DND-41 (cell line): Measurements from ENCODE around the gene PCDHA4.
"Not testable (repeated sequence)": the region's sequence is repeated elsewhere in the genome, so short reads cannot be mapped to it uniquely, and the experiment has no call there.

Experiments used
- ATAC-seq: fragments of 200-7000 bp; cut with Tn5 transposase; 3 replicates; pipeline ENCODE4 v1.9.1; 2021; ENCODE audit warnings: low read depth; ENCODE audit not compliant: insufficient read depth
- DNase-seq: peaks from one replicate; pipeline ENCODE4 v3.0.0-alpha.2; 2020
- H2AFZ ChIP-seq: 2 replicates; pipeline ENCODE4 v1.6.0; 2012; ENCODE audit warnings: low read depth, low read length
- H3K27ac ChIP-seq: 2 replicates; pipeline ENCODE4 v1.5.1; 2012; ENCODE audit warnings: low read length, inconsistent platforms
- H3K27me3 ChIP-seq: fragments of 200-600 bp; sonication (generic); 2 replicates; pipeline ENCODE4 v1.6.0; 2012; ENCODE audit warnings: low read length, mild to moderate bottlenecking, inconsistent platforms; ENCODE audit not compliant: insufficient read depth, poor library complexity
- H3K36me3 ChIP-seq: 2 replicates; pipeline ENCODE4 v1.5.1; 2012; ENCODE audit warnings: low read length, inconsistent platforms; ENCODE audit not compliant: insufficient read depth
- H3K4me1 ChIP-seq: 2 replicates; pipeline ENCODE4 v1.5.1; 2012; ENCODE audit warnings: mild to moderate bottlenecking, low read length; ENCODE audit not compliant: insufficient read depth
- H3K4me2 ChIP-seq: 2 replicates; pipeline ENCODE4 v1.6.0; 2012; ENCODE audit warnings: mild to moderate bottlenecking, moderate library complexity, low read length, inconsistent platforms; ENCODE audit not compliant: insufficient read depth
- H3K4me3 ChIP-seq, 2 experiments: fragments of 200-600 bp in 1 of 2; shearing (Covaris generic) in 1 of 2; 2 replicates each; pipeline ENCODE4 v1.5.1; 2012 to 2016; ENCODE audit warnings: inconsistent platforms in 2 of 2, low read length in 2 of 2, mild to moderate bottlenecking in 2 of 2, low read depth in 1 of 2, moderate library complexity in 1 of 2
- H3K79me2 ChIP-seq: 2 replicates; pipeline ENCODE4 v1.6.0; 2012; ENCODE audit warnings: low read length, inconsistent platforms; ENCODE audit not compliant: insufficient read depth
- H3K9ac ChIP-seq: 2 replicates; pipeline ENCODE4 v1.6.0; 2012; ENCODE audit warnings: low read depth, mild to moderate bottlenecking, inconsistent platforms, low read length, moderate library complexity
- H3K9me3 ChIP-seq: 2 replicates; pipeline ENCODE4 v1.5.1; 2012; ENCODE audit warnings: low read length, moderate library complexity, mild to moderate bottlenecking, inconsistent platforms; ENCODE audit not compliant: insufficient read depth, severe bottlenecking
- H4K20me1 ChIP-seq: 2 replicates; pipeline ENCODE4 v1.6.0; 2012; ENCODE audit warnings: low read length; ENCODE audit not compliant: insufficient read depth
- EZH2 ChIP-seq: IDR thresholded peaks from 3 replicates; pipeline ENCODE4 v1.6.1; 2012; ENCODE audit warnings: borderline replicate concordance, low read depth, mild to moderate bottlenecking, moderate library complexity, low read length, inconsistent platforms; ENCODE audit not compliant: severe bottlenecking
- TF ChIP-seq, protein P1 (sequence below): IDR thresholded peaks from 2 replicates; pipeline ENCODE4 v1.5.1; 2012; ENCODE audit warnings: borderline replicate concordance, low read length, moderate library complexity, mild to moderate bottlenecking; ENCODE audit not compliant: poor library complexity, severe bottlenecking; ENCODE audit errors: extremely low read depth

Gene PCDHA4

DNA sequence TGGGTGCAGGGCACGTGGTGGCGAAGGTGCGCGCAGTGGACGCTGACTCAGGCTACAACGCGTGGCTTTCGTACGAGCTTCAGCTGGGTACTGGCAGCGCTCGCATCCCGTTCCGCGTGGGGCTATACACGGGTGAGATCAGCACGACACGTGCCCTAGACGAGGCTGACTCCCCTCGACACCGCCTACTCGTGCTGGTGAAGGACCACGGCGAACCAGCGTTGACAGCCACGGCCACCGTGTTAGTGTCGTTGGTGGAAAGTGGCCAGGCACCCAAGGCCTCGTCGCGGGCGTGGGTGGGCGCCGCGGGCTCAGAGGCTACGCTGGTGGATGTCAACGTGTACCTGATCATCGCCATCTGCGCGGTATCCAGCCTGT, 10.2 kb upstream of the PCDHA4 start:
- Histone ChIP-seq H3K9me3 (no peaks in the 10 kb centered on the region), H3K36me3 (no peaks in the 10 kb centered on the region), H3K4me3 (no peak overlapping the region), H3K79me2 (no peaks in the 10 kb centered on the region), H3K9ac (no peak overlapping the region), H3K4me2 (no peak overlapping the region), H3K27ac (no peak overlapping the region), H3K27me3 (peaks cover 3% of the 10 kb centered on the region), H2AFZ (no peak overlapping the region), H4K20me1 (no peaks in the 10 kb centered on the region), H3K4me1 (no peaks in the 10 kb centered on the region)
- ATAC-seq: no peak
- DNase-seq: no peak
- TF ChIP-seq, protein P1, sequence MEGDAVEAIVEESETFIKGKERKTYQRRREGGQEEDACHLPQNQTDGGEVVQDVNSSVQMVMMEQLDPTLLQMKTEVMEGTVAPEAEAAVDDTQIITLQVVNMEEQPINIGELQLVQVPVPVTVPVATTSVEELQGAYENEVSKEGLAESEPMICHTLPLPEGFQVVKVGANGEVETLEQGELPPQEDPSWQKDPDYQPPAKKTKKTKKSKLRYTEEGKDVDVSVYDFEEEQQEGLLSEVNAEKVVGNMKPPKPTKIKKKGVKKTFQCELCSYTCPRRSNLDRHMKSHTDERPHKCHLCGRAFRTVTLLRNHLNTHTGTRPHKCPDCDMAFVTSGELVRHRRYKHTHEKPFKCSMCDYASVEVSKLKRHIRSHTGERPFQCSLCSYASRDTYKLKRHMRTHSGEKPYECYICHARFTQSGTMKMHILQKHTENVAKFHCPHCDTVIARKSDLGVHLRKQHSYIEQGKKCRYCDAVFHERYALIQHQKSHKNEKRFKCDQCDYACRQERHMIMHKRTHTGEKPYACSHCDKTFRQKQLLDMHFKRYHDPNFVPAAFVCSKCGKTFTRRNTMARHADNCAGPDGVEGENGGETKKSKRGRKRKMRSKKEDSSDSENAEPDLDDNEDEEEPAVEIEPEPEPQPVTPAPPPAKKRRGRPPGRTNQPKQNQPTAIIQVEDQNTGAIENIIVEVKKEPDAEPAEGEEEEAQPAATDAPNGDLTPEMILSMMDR: no peak
- no peak for TF ChIP-seq EZH2

- no peaks in the 10 kb centered on the region for H3K79me2 ChIP-seq
- no peaks in the 10 kb centered on the region for H3K9me3 ChIP-seq
- no peak within 1 kb of the TSS for H3K9ac ChIP-seq
- H3K27me3 ChIP-seq: no peaks in the 10 kb centered on the region
- ATAC-seq (no peak), DNase-seq (no peak)
- H2AFZ ChIP-seq: no peak within 1 kb of the TSS
- H3K4me1 ChIP-seq: no peaks in the 10 kb centered on the region
- no peak for TF ChIP-seq EZH2
- TF ChIP-seq, protein P1: peak; percentile 19
- H4K20me1 ChIP-seq: no peaks in the 10 kb centered on the region
- H3K4me3 ChIP-seq: no peak within 1 kb of the TSS
- H3K36me3 ChIP-seq: no peaks in the 10 kb centered on the region
- no peak within 1 kb of the TSS for H3K4me2 ChIP-seq
- no peak within 1 kb of the TSS for H3K27ac ChIP-seq
Measured at GRCh38 chr5:140800816-140801493, 5.9 kb upstream of the PCDHA4 start, which contains the start of gene PCDHA3. Gene PCDHA3 (plus strand): TSS chr5:140801057.

- no peak overlapping the region for H2AFZ ChIP-seq
Measured at GRCh38 chr5:140801494-140801841, 5.4 kb upstream of the PCDHA4 start.

DNA sequence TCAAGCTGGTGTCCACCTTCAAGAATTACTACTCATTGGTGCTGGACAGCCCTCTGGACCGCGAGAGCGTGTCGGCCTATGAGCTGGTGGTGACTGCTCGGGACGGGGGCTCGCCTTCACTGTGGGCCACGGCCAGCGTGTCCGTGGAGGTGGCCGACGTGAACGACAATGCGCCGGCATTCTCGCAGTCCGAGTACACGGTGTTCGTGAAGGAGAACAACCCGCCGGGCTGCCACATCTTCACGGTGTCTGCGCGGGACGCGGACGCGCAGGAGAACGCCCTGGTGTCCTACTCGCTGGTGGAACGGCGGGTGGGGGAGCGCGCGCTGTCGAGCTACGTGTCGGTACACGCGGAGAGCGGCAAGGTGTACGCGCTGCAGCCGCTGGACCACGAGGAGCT, 4.5 kb upstream of the PCDHA4 start:
- ATAC-seq, DNase-seq, H3K4me3 ChIP-seq, H3K27me3 ChIP-seq, H4K20me1 ChIP-seq, H2AFZ ChIP-seq, H3K4me1 ChIP-seq, H3K79me2 ChIP-seq, H3K36me3 ChIP-seq, H3K9me3 ChIP-seq, H3K27ac ChIP-seq, H3K4me2 ChIP-seq, H3K9ac ChIP-seq: not testable (repeated sequence)

More at GRCh38 chr5:140801494-140801841, 5.4 kb upstream of the PCDHA4 start:
- Histone ChIP-seq H3K27ac (no peak overlapping the region), H3K9me3 (no peaks in the 10 kb centered on the region), H3K36me3 (no peaks in the 10 kb centered on the region), H4K20me1 (no peaks in the 10 kb centered on the region), H3K79me2 (no peaks in the 10 kb centered on the region), H3K4me3 (no peak overlapping the region), H3K9ac (no peak overlapping the region), H3K4me1 (no peaks in the 10 kb centered on the region), H3K27me3 (no peaks in the 10 kb centered on the region), H3K4me2 (no peak overlapping the region)
- TF ChIP-seq, protein P1: no peak
- no peak for TF ChIP-seq EZH2
- DNase-seq: no peak
- no peak for ATAC-seq
